ENCODE measurements around the gene LIMCH1.

- no peak for TF ChIP-seq CTCF (IDR thresholded peaks at IDR 0.05; ENCODE audit: low read depth, low read length, poor library complexity, severe bottlenecking)
- TF ChIP-seq EZH2phosphoT487 (IDR thresholded peaks at IDR 0.05; ENCODE audit: borderline replicate concordance, low read length) = no peak
Measured at GRCh38 chr4:41633321-41633720, 95.4 kb downstream of the LIMCH1 start.

Data from DOHH2 (cell line).